ENCODE results near the gene PTPN9. TPM values are rescaled to one million over a fixed set of nuclear protein-coding genes. Genes with fewer than 3 reads are reported as not detected.

Gene PTPN9
- total RNA-seq, 1 donor from 2014 or later: 37.2 TPM

DNA sequence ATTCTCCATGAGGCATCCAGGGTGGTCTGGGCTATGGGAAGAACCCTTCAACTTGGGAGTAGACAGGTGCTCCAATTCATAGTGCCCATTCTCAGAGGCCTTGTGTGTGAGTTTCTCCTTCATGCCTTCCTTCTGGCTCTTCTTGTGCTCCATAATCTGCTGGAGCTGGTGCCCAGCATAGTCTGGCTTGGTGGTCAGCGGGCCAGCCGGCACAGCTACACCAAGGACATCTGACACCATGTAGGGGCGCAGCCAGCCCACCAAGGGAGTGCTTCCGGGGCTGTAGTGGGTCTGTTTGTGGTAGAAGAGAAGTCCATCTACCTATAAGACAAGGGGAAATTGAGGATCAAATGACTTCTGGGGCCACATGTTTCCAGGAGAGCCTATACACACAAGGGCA is 19.2 kb upstream of the PTPN9 start:
- no peak for DNase-seq (ENCODE audit: low read depth)
- Histone ChIP-seq H3K4me3 (ENCODE audit: low read depth, low read length) (no peak overlapping the region), H3K27me3 (ENCODE audit: control insufficient read depth, insufficient read depth, low read length) (no peaks in the 10 kb centered on the region), H3K36me3 (ENCODE audit: control insufficient read depth, insufficient read depth, low read length) (peaks cover 2% of the 10 kb centered on the region)
- TF ChIP-seq, protein P1, sequence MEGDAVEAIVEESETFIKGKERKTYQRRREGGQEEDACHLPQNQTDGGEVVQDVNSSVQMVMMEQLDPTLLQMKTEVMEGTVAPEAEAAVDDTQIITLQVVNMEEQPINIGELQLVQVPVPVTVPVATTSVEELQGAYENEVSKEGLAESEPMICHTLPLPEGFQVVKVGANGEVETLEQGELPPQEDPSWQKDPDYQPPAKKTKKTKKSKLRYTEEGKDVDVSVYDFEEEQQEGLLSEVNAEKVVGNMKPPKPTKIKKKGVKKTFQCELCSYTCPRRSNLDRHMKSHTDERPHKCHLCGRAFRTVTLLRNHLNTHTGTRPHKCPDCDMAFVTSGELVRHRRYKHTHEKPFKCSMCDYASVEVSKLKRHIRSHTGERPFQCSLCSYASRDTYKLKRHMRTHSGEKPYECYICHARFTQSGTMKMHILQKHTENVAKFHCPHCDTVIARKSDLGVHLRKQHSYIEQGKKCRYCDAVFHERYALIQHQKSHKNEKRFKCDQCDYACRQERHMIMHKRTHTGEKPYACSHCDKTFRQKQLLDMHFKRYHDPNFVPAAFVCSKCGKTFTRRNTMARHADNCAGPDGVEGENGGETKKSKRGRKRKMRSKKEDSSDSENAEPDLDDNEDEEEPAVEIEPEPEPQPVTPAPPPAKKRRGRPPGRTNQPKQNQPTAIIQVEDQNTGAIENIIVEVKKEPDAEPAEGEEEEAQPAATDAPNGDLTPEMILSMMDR (IDR thresholded peaks at IDR 0.05; ENCODE audit: insufficient read depth, low read length, poor library complexity, severe bottlenecking): no peak

DNA sequence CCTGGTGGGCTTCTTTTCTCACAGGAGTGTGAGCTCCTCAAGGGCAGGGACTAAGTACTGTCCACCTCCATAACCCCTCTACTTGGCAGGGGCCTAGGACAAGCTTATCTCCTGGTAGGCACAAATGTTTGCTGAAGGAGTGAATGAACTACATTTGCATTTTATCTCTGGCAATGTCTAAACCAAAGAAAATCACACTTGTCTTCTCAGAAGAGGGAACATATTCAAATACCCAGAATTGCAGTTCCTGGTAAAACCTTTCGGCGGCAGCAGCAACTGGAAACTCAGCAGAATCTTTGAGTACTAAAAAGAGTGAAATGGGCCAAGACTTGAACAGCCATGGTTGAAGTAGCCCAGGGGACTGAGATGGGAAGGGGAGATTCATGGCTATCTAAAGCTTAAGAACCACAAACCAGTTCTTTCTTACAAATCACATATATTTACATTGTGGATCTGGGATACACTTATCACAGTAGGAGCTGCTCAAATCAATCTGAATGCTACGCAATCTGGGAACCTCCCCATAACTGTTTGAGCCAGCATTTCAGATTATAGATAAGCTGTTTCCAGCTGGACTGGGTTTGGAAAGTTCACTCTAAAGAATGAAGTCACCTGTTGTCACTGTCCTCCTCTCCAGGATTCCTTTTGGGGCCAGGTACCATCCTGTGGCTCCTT is 18.7 kb upstream of the PTPN9 start:
- DNase-seq (ENCODE audit: low read depth): no peak
- TF ChIP-seq, protein P1 (IDR thresholded peaks at IDR 0.05; ENCODE audit: insufficient read depth, low read length, poor library complexity, severe bottlenecking): peak; percentile 39
- H3K36me3 ChIP-seq (ENCODE audit: control insufficient read depth, insufficient read depth, low read length): peaks cover 2% of the 10 kb centered on the region
- H3K27me3 ChIP-seq (ENCODE audit: control insufficient read depth, insufficient read depth, low read length): no peaks in the 10 kb centered on the region
- H3K4me3 ChIP-seq (ENCODE audit: low read depth, low read length): no peak overlapping the region

DNA sequence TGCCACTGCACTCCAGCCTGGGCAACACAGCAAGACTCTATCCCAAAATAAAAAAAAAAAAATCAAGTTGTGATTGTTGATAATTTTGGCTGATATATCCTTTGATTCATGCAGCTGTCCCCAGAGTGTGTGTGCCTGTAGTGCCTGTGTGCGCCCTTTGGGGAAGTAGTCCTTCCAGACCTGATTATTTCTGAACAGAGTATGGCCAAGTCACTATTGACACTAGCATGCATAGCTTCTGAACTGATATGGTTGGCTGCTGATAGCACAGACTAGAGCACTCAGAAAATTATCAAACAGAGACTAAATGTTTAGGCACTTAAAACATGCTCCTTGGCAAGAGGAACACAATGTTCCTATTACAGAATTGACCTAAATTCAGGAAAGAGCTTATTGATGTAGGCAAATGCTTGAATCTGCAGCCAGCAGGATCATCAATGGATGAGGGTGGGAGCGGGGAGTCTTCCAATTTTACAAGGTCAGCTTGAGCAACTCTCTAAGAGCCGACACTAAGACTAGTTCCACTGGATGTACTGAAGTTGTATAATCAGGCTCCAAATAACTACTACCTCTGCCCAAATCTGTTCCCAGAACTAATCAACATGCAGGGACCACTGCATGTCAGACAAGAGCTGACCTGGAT is 17.7 kb upstream of the PTPN9 start:
- Histone ChIP-seq H3K4me3 (ENCODE audit: low read depth, low read length) (no peak overlapping the region), H3K36me3 (ENCODE audit: control insufficient read depth, insufficient read depth, low read length) (peaks cover 2% of the 10 kb centered on the region), H3K27me3 (ENCODE audit: control insufficient read depth, insufficient read depth, low read length) (no peaks in the 10 kb centered on the region)
- no peak for DNase-seq (ENCODE audit: low read depth)
- TF ChIP-seq, protein P1 (IDR thresholded peaks at IDR 0.05; ENCODE audit: insufficient read depth, low read length, poor library complexity, severe bottlenecking): no peak

DNA sequence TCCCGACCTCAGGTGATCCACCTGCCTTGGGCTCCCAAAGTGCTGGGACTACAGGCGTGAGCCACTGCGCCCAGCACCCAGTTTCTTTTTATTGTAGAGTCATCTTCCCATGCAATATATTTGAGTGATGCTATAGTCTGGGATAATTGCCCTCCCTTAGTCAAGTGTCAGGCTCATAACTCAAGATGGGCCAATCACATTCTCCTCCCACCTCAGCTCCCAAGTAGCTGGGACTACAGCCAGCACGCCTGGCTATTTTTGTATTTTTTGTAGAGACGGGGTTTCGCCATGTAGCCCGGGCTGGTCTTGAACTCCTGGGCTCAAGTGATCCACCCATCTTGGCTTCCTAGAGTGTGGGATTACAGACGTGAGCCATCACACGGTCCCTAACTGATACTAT is 15.2 kb upstream of the PTPN9 start:
- DNase-seq (ENCODE audit: low read depth): no peak
- no peaks in the 10 kb centered on the region for H3K27me3 ChIP-seq (ENCODE audit: control insufficient read depth, insufficient read depth, low read length)
- H3K4me3 ChIP-seq (ENCODE audit: low read depth, low read length): no peak overlapping the region
- no peaks in the 10 kb centered on the region for H3K36me3 ChIP-seq (ENCODE audit: control insufficient read depth, insufficient read depth, low read length)
- TF ChIP-seq, protein P1 (IDR thresholded peaks at IDR 0.05; ENCODE audit: insufficient read depth, low read length, poor library complexity, severe bottlenecking): no peak

DNA sequence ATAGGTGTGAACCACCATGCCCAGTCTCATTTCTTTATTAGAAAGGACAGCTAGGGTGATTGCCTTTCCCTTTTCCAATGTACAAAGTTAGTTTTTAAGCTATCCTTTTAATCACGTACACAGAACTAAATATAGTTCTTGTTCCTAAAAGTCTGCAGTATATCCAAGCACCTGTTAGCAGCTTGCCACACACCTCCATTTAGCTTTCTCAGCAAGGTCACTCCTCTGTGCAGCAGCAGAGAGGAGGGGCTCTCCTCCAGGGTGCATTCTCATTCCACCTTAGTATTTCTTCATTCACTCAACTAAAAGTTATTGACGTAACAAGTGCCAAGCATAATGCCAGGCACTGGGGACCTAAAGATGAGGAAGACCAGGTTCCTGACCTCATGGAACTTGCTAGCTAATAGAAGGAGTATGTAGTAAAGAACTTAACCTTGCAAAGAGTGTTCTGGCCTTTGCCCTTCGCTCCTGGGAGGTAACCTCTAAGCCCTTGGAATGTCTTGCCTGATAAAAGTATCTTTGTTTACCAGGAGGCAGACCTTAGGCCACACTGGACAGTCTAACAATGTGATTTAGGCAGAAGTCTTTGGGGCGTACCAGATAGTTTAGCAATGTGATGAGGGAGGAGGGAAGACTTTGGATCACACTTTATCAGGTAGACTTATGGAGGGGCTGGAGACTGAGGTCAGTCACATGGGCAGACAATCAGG is 12.7 kb upstream of the PTPN9 start:
- Histone ChIP-seq H3K27me3 (ENCODE audit: control insufficient read depth, insufficient read depth, low read length) (no peaks in the 10 kb centered on the region), H3K4me3 (ENCODE audit: low read depth, low read length) (no peak overlapping the region), H3K36me3 (ENCODE audit: control insufficient read depth, insufficient read depth, low read length) (no peaks in the 10 kb centered on the region)
- TF ChIP-seq, protein P1 (IDR thresholded peaks at IDR 0.05; ENCODE audit: insufficient read depth, low read length, poor library complexity, severe bottlenecking): no peak
- no peak for DNase-seq (ENCODE audit: low read depth)
